Lung (tissue), 12 donors: ENCODE data around the gene RBFOX1. TPM values are rescaled to one million over a fixed set of nuclear protein-coding genes. Genes with fewer than 3 reads are reported as not detected.

Experiments used
- ATAC-seq: fragments of 200-7000 bp; cut with Tn5 transposase; one replicate; pipeline ENCODE4 v1.9.1; 2020; ENCODE audit warnings: moderate number of reproducible peaks; ENCODE audit not compliant: insufficient read depth, low FRiP score
- DNase-seq, 3 donors: peaks; one replicate each; pipeline ENCODE4 v3.0.0-alpha.2; 2013 to 2017
- H3K27ac ChIP-seq, 2 donors: one replicate each; pipeline ENCODE4 v1.5.1; 2013; ENCODE audit warnings: mild to moderate bottlenecking in 2 of 2, moderate library complexity in 2 of 2, control low read depth in 1 of 2, inconsistent platforms in 1 of 2, low read depth in 1 of 2, low read length in 1 of 2
- H3K27me3 ChIP-seq, 3 donors: one replicate each; pipeline ENCODE4 v1.5.1; 2013; ENCODE audit warnings: low read length in 2 of 3; ENCODE audit not compliant: control insufficient read depth in 3 of 3, insufficient read depth in 3 of 3
- H3K36me3 ChIP-seq, 4 donors: one replicate each; pipeline ENCODE4 v1.5.1; 2013; ENCODE audit warnings: low read length in 4 of 4, mild to moderate bottlenecking in 1 of 4, moderate library complexity in 1 of 4; ENCODE audit not compliant: control insufficient read depth in 4 of 4, insufficient read depth in 4 of 4
- H3K4me1 ChIP-seq, 5 donors: one replicate each; pipeline ENCODE4 v1.5.1; 2013; ENCODE audit warnings: low read length in 5 of 5, mild to moderate bottlenecking in 2 of 5, moderate library complexity in 1 of 5; ENCODE audit not compliant: control insufficient read depth in 5 of 5, insufficient read depth in 5 of 5
- H3K4me3 ChIP-seq: one replicate; pipeline ENCODE4 v1.5.1; 2013; ENCODE audit warnings: mild to moderate bottlenecking, control low read depth, moderate library complexity
- H3K9ac ChIP-seq, 2 donors: one replicate each; pipeline ENCODE4 v1.5.1; 2013; ENCODE audit warnings: low read length in 2 of 2, control low read depth in 1 of 2; ENCODE audit not compliant: insufficient read depth in 1 of 2
- H3K9me3 ChIP-seq, 4 donors: one replicate each; pipeline ENCODE4 v1.5.1; 2013; ENCODE audit warnings: low read length in 3 of 4, mild to moderate bottlenecking in 1 of 4, moderate library complexity in 1 of 4; ENCODE audit not compliant: control insufficient read depth in 4 of 4, insufficient read depth in 3 of 4
- CTCF ChIP-seq: IDR thresholded peaks from 2 replicates; pipeline ENCODE4 v1.5.1; 2012; ENCODE audit warnings: mild to moderate bottlenecking; ENCODE audit errors: control extremely low read depth, extremely low read depth
- WGBS, 2 donors: extraction: QIAGEN DNeasy Blood & Tissue Kit; methylation state at CpG; one replicate each; pipeline ENCODE4 v1.1.7; 2013; 5-methylcytosine and 5-hydroxymethylcytosine counted together
- polyA plus RNA-seq, 2 donors: library from polyadenylated mRNA; stranded (reverse); fragments of 200-250 nt; gene quantifications; one replicate each; pipeline ENCODE4 v1.2.1, GENCODE V29; 2013
- total RNA-seq, 2 donors: library from RNA; depleted of rRNA in 1 of 2; stranded (reverse); fragments of >200 nt in 1 of 2; gene quantifications; one replicate each; pipeline ENCODE4 v1.2.1, GENCODE V29; 2014 to 2021
- donor health status: control.
- donor health status: control.
- donor health status: Bipolar disorder and iron deficiency.
- donor health status: healthy.
- donor health status: DM: yes; HTN: yes; CAD: no.

RBFOX1 gene
- total and polyA plus RNA-seq, 4 donors = 0.55 to 3.0 TPM; not detected in 2

GRCh38 chr16:7571366-7571765 is 238.7 kb downstream of the RBFOX1 start:
- H3K36me3 ChIP-seq = no peaks in the 10 kb centered on the region
- H3K27ac ChIP-seq = no peak overlapping the region
- no peak for TF ChIP-seq CTCF
- ATAC-seq = no peak
- WGBS, 2 donors = 84% methylated on average over 10 of the region's 10 CpGs
- no peak for DNase-seq
- H3K9me3 ChIP-seq = no peaks in the 10 kb centered on the region
- no peak overlapping the region for H3K9ac ChIP-seq
- H3K4me3 ChIP-seq = no peak overlapping the region
- no peaks in the 10 kb centered on the region for H3K4me1 ChIP-seq
- H3K27me3 ChIP-seq = no peaks in the 10 kb centered on the region

- TF ChIP-seq CTCF = no peak
- H3K4me3 ChIP-seq = no peak overlapping the region
- ATAC-seq (no peak), DNase-seq (no peak)
- H3K9me3 ChIP-seq = no peaks in the 10 kb centered on the region
- peaks cover 0 to 4% (median 0%) of the 10 kb centered on the region in 4 donors for H3K36me3 ChIP-seq
- 74 to 78% methylated on average over 2 of the region's 2 CpGs for WGBS, 2 donors
- H3K27me3 ChIP-seq = no peaks in the 10 kb centered on the region
- no peak overlapping the region for H3K27ac ChIP-seq
- H3K4me1 ChIP-seq = no peaks in the 10 kb centered on the region
- no peak overlapping the region for H3K9ac ChIP-seq
Observed at GRCh38 chr16:7577588-7577987, 244.9 kb downstream of the RBFOX1 start.

GRCh38 chr16:7579454-7579853 is 246.8 kb downstream of the RBFOX1 start:
- H3K27ac ChIP-seq = no peak overlapping the region
- H3K9ac ChIP-seq = no peak overlapping the region
- WGBS, 2 donors = 87 to 94% methylated on average over 8 of the region's 8 CpGs
- ATAC-seq = no peak
- H3K9me3 ChIP-seq = no peaks in the 10 kb centered on the region
- no peak for DNase-seq
- no peaks in the 10 kb centered on the region for H3K27me3 ChIP-seq
- no peak overlapping the region for H3K4me3 ChIP-seq
- no peak for TF ChIP-seq CTCF
- H3K36me3 ChIP-seq = peaks cover 0 to 4% (median 0%) of the 10 kb centered on the region in 4 donors
- H3K4me1 ChIP-seq = no peaks in the 10 kb centered on the region

- no peak for DNase-seq
Observed at GRCh38 chr16:7581175-7581574, 248.5 kb downstream of the RBFOX1 start.

More at GRCh38 chr16:7581175-7581574, 248.5 kb downstream of the RBFOX1 start:
- no peak for TF ChIP-seq CTCF
- WGBS, 2 donors = 61 to 84% methylated on average over 6 of the region's 6 CpGs
- peaks cover 0 to 4% (median 0%) of the 10 kb centered on the region in 4 donors for H3K36me3 ChIP-seq
- no peak overlapping the region for H3K9ac ChIP-seq
- no peak overlapping the region for H3K4me3 ChIP-seq
- no peaks in the 10 kb centered on the region for H3K27me3 ChIP-seq
- ATAC-seq = no peak
- H3K27ac ChIP-seq = no peak overlapping the region
- H3K9me3 ChIP-seq = no peaks in the 10 kb centered on the region
- no peaks in the 10 kb centered on the region for H3K4me1 ChIP-seq
